ENCODE data around the gene DNAJC25. TPM values are rescaled to one million over a fixed set of nuclear protein-coding genes. Genes with fewer than 3 reads are reported as not detected.

The DNAJC25 gene
- polyA plus RNA-seq (2013) = 8.9 TPM

GRCh38 chr9:111631214-111631971 is at the start of gene DNAJC25:
Gene DNAJC25, plus strand, starts transcription at chr9:111631334. Its CDS starts 74 bp downstream, at chr9:111631408.
- Histone ChIP-seq H3K4me1 (ENCODE audit: control extremely low read depth in 1 of 4, control insufficient read depth in 4 of 4, insufficient read depth in 4 of 4, low read length in 3 of 4) (peaks cover 12 to 26% (median 21%) of the 10 kb centered on the region in 4 experiments), H3K36me3 (ENCODE audit: control insufficient read depth in 4 of 4, insufficient read depth in 4 of 4, low read length in 3 of 4) (peaks cover 0 to 7% (median 0%) of the 10 kb centered on the region in 4 experiments), H3K9me3 (ENCODE audit: control extremely low read depth in 1 of 5, control insufficient read depth in 4 of 5, insufficient read depth in 2 of 5, low read depth in 1 of 5, low read length in 4 of 5) (no peaks in the 10 kb centered on the region), H3K27ac (ENCODE audit: insufficient read depth in 1 of 2, low read depth in 1 of 2, low read length in 2 of 2, poor library complexity in 1 of 2, severe bottlenecking in 2 of 2) (peak within 1 kb of the TSS; percentile 61 to 90), H3K4me3 (ENCODE audit: control insufficient read depth in 1 of 7, extremely low read depth in 1 of 7, insufficient read depth in 4 of 7, low read depth in 2 of 7, low read length in 6 of 7) (peak within 1 kb of the TSS; percentile 67 to 92 (median 89)), H3K27me3 (replicated peaks in 2 of 5; ENCODE audit: control insufficient read depth in 4 of 5, insufficient read depth in 5 of 5, low read length in 4 of 5) (no peaks in the 10 kb centered on the region)
- DNase-seq = peak; percentile 99
- CTCF ChIA-PET = interaction anchor here (1.5 kb wide), 1 partner anchor 20 kb away, joined by 3 read pairs; no protein-coding TSS in a partner anchor
- POLR2A ChIA-PET = interaction anchor here (0.6 to 1.4 kb wide), 5 partner anchors 14 to 1782 kb away, joined by 3 to 10 read pairs (median 3); partner anchors contain the start of gene GNG10
- 0% methylated on average over 69 of the region's 79 CpGs for WGBS (ENCODE audit: insufficient coverage)

- no peaks in the 10 kb centered on the region for H3K4me1 ChIP-seq (ENCODE audit: control extremely low read depth in 1 of 4, control insufficient read depth in 4 of 4, insufficient read depth in 4 of 4, low read length in 3 of 4)
- no peaks in the 10 kb centered on the region for H3K27me3 ChIP-seq (replicated peaks in 2 of 5; ENCODE audit: control insufficient read depth in 4 of 5, insufficient read depth in 5 of 5, low read length in 4 of 5)
- no peak overlapping the region for H3K27ac ChIP-seq (ENCODE audit: insufficient read depth in 1 of 2, low read depth in 1 of 2, low read length in 2 of 2, poor library complexity in 1 of 2, severe bottlenecking in 2 of 2)
- peaks cover 0 to 2% (median 0%) of the 10 kb centered on the region in 5 experiments for H3K9me3 ChIP-seq (ENCODE audit: control extremely low read depth in 1 of 5, control insufficient read depth in 4 of 5, insufficient read depth in 2 of 5, low read depth in 1 of 5, low read length in 4 of 5)
- H3K36me3 ChIP-seq (ENCODE audit: control insufficient read depth in 4 of 4, insufficient read depth in 4 of 4, low read length in 3 of 4) = peaks cover 2 to 25% (median 7%) of the 10 kb centered on the region in 4 experiments
- no peak overlapping the region for H3K4me3 ChIP-seq (ENCODE audit: control insufficient read depth in 1 of 7, extremely low read depth in 1 of 7, insufficient read depth in 4 of 7, low read depth in 2 of 7, low read length in 6 of 7)
- CTCF ChIA-PET = interaction anchor here (1.0 to 1.2 kb wide), 2 partner anchors 13 to 14 kb away, joined by 3 read pairs; no protein-coding TSS in a partner anchor
- WGBS (ENCODE audit: insufficient coverage) = no CpG with 5 or more reads among the region's 3 CpGs
- DNase-seq = no peak
- POLR2A ChIA-PET = no interaction called here
These were observed 48.2 kb upstream of the DNAJC25 start for GRCh38 chr9:111582888-111583287.

- no peak for DNase-seq
- Histone ChIP-seq H3K4me1 (ENCODE audit: control extremely low read depth in 1 of 4, control insufficient read depth in 4 of 4, insufficient read depth in 4 of 4, low read length in 3 of 4) (no peaks in the 10 kb centered on the region), H3K36me3 (ENCODE audit: control insufficient read depth in 4 of 4, insufficient read depth in 4 of 4, low read length in 3 of 4) (peaks cover 2 to 17% (median 5%) of the 10 kb centered on the region in 4 experiments), H3K27ac (ENCODE audit: insufficient read depth in 1 of 2, low read depth in 1 of 2, low read length in 2 of 2, poor library complexity in 1 of 2, severe bottlenecking in 2 of 2) (no peak overlapping the region), H3K9me3 (ENCODE audit: control extremely low read depth in 1 of 5, control insufficient read depth in 4 of 5, insufficient read depth in 2 of 5, low read depth in 1 of 5, low read length in 4 of 5) (peaks cover 0 to 2% (median 0%) of the 10 kb centered on the region in 5 experiments), H3K4me3 (ENCODE audit: control insufficient read depth in 1 of 7, extremely low read depth in 1 of 7, insufficient read depth in 4 of 7, low read depth in 2 of 7, low read length in 6 of 7) (no peak overlapping the region), H3K27me3 (replicated peaks in 2 of 5; ENCODE audit: control insufficient read depth in 4 of 5, insufficient read depth in 5 of 5, low read length in 4 of 5) (no peaks in the 10 kb centered on the region)
- ChIA-PET CTCF (no interaction called here), POLR2A (no interaction called here)
- 96% methylated on average over 5 of the region's 5 CpGs for WGBS (ENCODE audit: insufficient coverage)
These were observed 44.8 kb upstream of the DNAJC25 start for GRCh38 chr9:111586378-111586777.

DNA sequence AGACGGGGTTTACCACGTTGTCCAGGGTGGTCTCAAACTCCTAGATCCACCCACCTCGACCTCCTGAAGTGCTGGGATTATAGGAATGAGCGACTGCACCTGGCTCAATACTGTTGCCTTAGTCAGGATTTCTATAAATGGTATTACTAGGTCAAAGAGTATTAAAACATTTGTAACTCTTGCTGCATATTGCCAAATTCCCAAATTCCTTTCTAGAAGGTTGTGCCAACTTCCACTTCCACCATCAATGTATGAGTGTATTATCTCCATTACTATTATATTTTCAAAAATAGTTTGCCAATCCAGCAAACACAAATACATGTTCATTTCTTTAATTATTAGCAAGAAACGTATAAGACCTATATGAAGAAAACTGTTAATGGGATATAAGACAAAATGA is 42.3 kb upstream of the DNAJC25 start:
- Histone ChIP-seq H3K4me1 (ENCODE audit: control extremely low read depth in 1 of 4, control insufficient read depth in 4 of 4, insufficient read depth in 4 of 4, low read length in 3 of 4) (no peaks in the 10 kb centered on the region), H3K9me3 (ENCODE audit: control extremely low read depth in 1 of 5, control insufficient read depth in 4 of 5, insufficient read depth in 2 of 5, low read depth in 1 of 5, low read length in 4 of 5) (peaks cover 0 to under 1% (median 0%) of the 10 kb centered on the region in 5 experiments), H3K36me3 (ENCODE audit: control insufficient read depth in 4 of 4, insufficient read depth in 4 of 4, low read length in 3 of 4) (peaks cover 0 to 5% (median 2%) of the 10 kb centered on the region in 4 experiments), H3K4me3 (ENCODE audit: control insufficient read depth in 1 of 7, extremely low read depth in 1 of 7, insufficient read depth in 4 of 7, low read depth in 2 of 7, low read length in 6 of 7) (no peak overlapping the region), H3K27ac (ENCODE audit: insufficient read depth in 1 of 2, low read depth in 1 of 2, low read length in 2 of 2, poor library complexity in 1 of 2, severe bottlenecking in 2 of 2) (no peak overlapping the region), H3K27me3 (replicated peaks in 2 of 5; ENCODE audit: control insufficient read depth in 4 of 5, insufficient read depth in 5 of 5, low read length in 4 of 5) (no peaks in the 10 kb centered on the region)
- POLR2A ChIA-PET = no interaction called here
- no peak for DNase-seq
- WGBS (ENCODE audit: insufficient coverage) = 96% methylated on average over 4 of the region's 5 CpGs
- CTCF ChIA-PET = interaction anchor here (0.6 kb wide), 1 partner anchor 83 kb away, joined by 4 read pairs; no protein-coding TSS in a partner anchor

GRCh38 chr9:111597852-111598732 is 33.0 kb upstream of the DNAJC25 start:
- Histone ChIP-seq H3K27ac (ENCODE audit: insufficient read depth in 1 of 2, low read depth in 1 of 2, low read length in 2 of 2, poor library complexity in 1 of 2, severe bottlenecking in 2 of 2) (no peak overlapping the region), H3K36me3 (ENCODE audit: control insufficient read depth in 4 of 4, insufficient read depth in 4 of 4, low read length in 3 of 4) (no peaks in the 10 kb centered on the region), H3K4me1 (ENCODE audit: control extremely low read depth in 1 of 4, control insufficient read depth in 4 of 4, insufficient read depth in 4 of 4, low read length in 3 of 4) (peaks cover 2 to 20% (median 19%) of the 10 kb centered on the region in 4 experiments), H3K27me3 (replicated peaks in 2 of 5; ENCODE audit: control insufficient read depth in 4 of 5, insufficient read depth in 5 of 5, low read length in 4 of 5) (peaks cover 0 to 23% (median 2%) of the 10 kb centered on the region in 5 experiments), H3K9me3 (ENCODE audit: control extremely low read depth in 1 of 5, control insufficient read depth in 4 of 5, insufficient read depth in 2 of 5, low read depth in 1 of 5, low read length in 4 of 5) (no peaks in the 10 kb centered on the region), H3K4me3 (ENCODE audit: control insufficient read depth in 1 of 7, extremely low read depth in 1 of 7, insufficient read depth in 4 of 7, low read depth in 2 of 7, low read length in 6 of 7) (peak overlapping the region; percentile 41 to 77 (median 73))
- WGBS (ENCODE audit: insufficient coverage) = 0% methylated on average over 28 of the region's 41 CpGs
- CTCF ChIA-PET = interaction anchor here (0.7 to 2.6 kb wide), 14 partner anchors 9 to 160 kb away, joined by 3 to 16 read pairs (median 3); no protein-coding TSS in a partner anchor
- POLR2A ChIA-PET = interaction anchor here (1.2 kb wide), 1 partner anchor 33 kb away, joined by 3 read pairs; the partner anchor contains the start of gene DNAJC25
- DNase-seq = peak; percentile 75 to 83 (median 81)

DNA sequence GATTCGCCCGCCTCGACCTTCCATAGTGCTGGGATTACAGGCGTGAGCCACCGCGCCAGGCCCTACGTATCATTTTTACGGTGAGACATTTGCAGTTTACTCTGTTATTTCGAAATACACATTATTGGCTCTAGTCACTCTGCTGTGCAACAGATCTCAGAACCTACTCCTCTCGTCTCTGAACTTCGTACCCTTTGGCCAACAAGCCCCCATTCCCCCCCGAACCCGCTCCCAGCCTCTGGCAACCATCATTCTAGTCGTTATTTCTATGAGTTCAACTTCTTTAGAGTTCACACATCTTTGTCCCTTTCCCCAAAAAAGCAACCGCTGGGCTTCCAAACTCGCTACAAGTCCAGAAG is 32.4 kb upstream of the DNAJC25 start:
- no peak overlapping the region for H3K27ac ChIP-seq (ENCODE audit: insufficient read depth in 1 of 2, low read depth in 1 of 2, low read length in 2 of 2, poor library complexity in 1 of 2, severe bottlenecking in 2 of 2)
- POLR2A ChIA-PET = interaction anchor here (1.2 kb wide), 1 partner anchor 32 kb away, joined by 3 read pairs; the partner anchor contains the start of gene DNAJC25
- H3K9me3 ChIP-seq (ENCODE audit: control extremely low read depth in 1 of 5, control insufficient read depth in 4 of 5, insufficient read depth in 2 of 5, low read depth in 1 of 5, low read length in 4 of 5) = no peaks in the 10 kb centered on the region
- peak in 2 of 3 donors; percentile 27 to 35 for DNase-seq
- peaks cover 2 to 20% (median 19%) of the 10 kb centered on the region in 4 experiments for H3K4me1 ChIP-seq (ENCODE audit: control extremely low read depth in 1 of 4, control insufficient read depth in 4 of 4, insufficient read depth in 4 of 4, low read length in 3 of 4)
- WGBS (ENCODE audit: insufficient coverage) = under 1% methylated on average over 15 of the region's 16 CpGs
- peaks cover 0 to 23% (median 2%) of the 10 kb centered on the region in 5 experiments for H3K27me3 ChIP-seq (replicated peaks in 2 of 5; ENCODE audit: control insufficient read depth in 4 of 5, insufficient read depth in 5 of 5, low read length in 4 of 5)
- CTCF ChIA-PET = interaction anchor here (0.7 to 2.6 kb wide), 14 partner anchors 9 to 160 kb away, joined by 3 to 16 read pairs (median 3); no protein-coding TSS in a partner anchor
- H3K4me3 ChIP-seq (ENCODE audit: control insufficient read depth in 1 of 7, extremely low read depth in 1 of 7, insufficient read depth in 4 of 7, low read depth in 2 of 7, low read length in 6 of 7) = peak overlapping the region; percentile 33 to 77 (median 73)
- no peaks in the 10 kb centered on the region for H3K36me3 ChIP-seq (ENCODE audit: control insufficient read depth in 4 of 4, insufficient read depth in 4 of 4, low read length in 3 of 4)

Data from common myeloid progenitor, CD34-positive (primary cell).